H1 (cell line): Measurements from ENCODE around the gene TIMP4.

ENCODE experiments used
- ATF3 ChIP-seq: IDR thresholded peaks from 2 replicates; pipeline ENCODE4 v1.6.1; 2011; ENCODE audit warnings: low read depth, mild to moderate bottlenecking, low read length; ENCODE audit not compliant: insufficient read depth
- CTCF ChIP-seq, 3 experiments: IDR thresholded peaks; 1 replicate in 2 of 3; 2 replicates in 1 of 3; pipeline versions ENCODE4 v1.5.1 to v1.6.1; 2011; ENCODE audit warnings: low read length in 3 of 3, mild to moderate bottlenecking in 3 of 3, inconsistent platforms in 2 of 3, low read depth in 1 of 3, moderate library complexity in 1 of 3; ENCODE audit not compliant: insufficient read depth in 1 of 3; ENCODE audit errors: control extremely low read depth in 1 of 3
- POLR2A ChIP-seq, 2 experiments: IDR thresholded peaks; 1 replicate in 1 of 2; 2 replicates in 1 of 2; pipeline ENCODE4 v1.6.1; 2011; ENCODE audit warnings: low read depth in 2 of 2, low read length in 2 of 2, mild to moderate bottlenecking in 2 of 2; ENCODE audit errors: control extremely low read depth in 1 of 2
- SUZ12 ChIP-seq: fragments of 200-600 bp; sonication (generic); IDR thresholded peaks from 2 replicates; pipeline ENCODE4 v1.6.1; 2012; ENCODE audit warnings: mild to moderate bottlenecking, inconsistent platforms, low read length, moderate library complexity, mixed read lengths
- TAF1 ChIP-seq: IDR thresholded peaks from 2 replicates; pipeline ENCODE4 v1.6.1; 2011; ENCODE audit warnings: mild to moderate bottlenecking, low read depth, low read length

- no peak for TF ChIP-seq TAF1
- no peak for TF ChIP-seq ATF3
- no peak for TF ChIP-seq CTCF (IDR thresholded peaks at IDR 0.05; ENCODE audit: control extremely low read depth in 1 of 3, insufficient read depth in 1 of 3, low read depth in 1 of 3, low read length in 3 of 3)
- no peak for TF ChIP-seq SUZ12
- no peak for TF ChIP-seq POLR2A (IDR thresholded peaks at IDR 0.05; ENCODE audit: control extremely low read depth in 1 of 2, low read depth in 2 of 2, low read length in 2 of 2)
These were observed 27.3 kb upstream of the TIMP4 start for GRCh38 chr3:12186046-12186445.
